Activated gamma-delta T cell treated with Interleukin-2 at 50 U/mL for 16 hours (primary cell): ENCODE measurements around the gene CCNB3.

Experiments
- DNase-seq: peaks from one replicate; pipeline ENCODE4 v3.0.0-alpha.2; 2020

Gene CCNB3

GRCh38 chrX:50372966-50373365 is 168.4 kb downstream of the CCNB3 start:
- no peak for DNase-seq

DNA sequence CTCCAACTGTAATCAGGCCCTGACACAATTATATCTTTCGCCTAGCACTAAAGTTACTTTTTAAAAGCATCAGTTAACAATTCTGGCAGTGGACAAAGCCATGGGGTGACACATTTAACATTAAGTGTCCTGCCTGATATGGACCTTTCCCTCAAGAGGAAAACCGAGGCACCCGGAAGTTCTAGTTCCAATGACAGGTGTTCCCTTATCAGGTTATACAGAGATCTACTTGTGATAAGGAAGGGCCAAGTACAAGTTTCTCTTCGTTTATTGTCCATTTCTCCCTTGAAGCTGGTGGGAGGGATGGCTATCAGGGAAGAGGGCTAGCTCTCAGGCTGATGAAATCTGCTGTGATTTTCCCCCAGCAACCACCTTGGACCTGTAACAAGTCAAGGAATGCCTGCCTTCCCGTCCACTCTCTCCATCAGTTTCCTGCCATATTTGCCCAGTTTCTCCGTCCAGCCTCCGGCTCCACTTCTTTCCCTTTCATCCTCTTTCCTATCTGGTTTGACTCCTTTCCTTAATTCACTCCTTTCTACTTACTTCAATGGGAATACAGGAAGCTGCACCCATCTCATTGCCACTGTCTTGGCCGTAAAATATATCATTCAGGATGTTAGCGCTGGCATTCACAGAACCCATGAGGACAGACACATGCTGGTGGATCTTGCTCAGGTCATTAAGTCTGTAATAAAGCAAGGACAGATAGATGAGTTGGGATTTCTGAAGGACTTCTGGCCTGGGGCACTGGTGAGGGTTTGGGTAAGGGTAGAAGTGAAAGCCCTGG is 171.1 kb downstream of the CCNB3 start:
- no peak for DNase-seq

DNA sequence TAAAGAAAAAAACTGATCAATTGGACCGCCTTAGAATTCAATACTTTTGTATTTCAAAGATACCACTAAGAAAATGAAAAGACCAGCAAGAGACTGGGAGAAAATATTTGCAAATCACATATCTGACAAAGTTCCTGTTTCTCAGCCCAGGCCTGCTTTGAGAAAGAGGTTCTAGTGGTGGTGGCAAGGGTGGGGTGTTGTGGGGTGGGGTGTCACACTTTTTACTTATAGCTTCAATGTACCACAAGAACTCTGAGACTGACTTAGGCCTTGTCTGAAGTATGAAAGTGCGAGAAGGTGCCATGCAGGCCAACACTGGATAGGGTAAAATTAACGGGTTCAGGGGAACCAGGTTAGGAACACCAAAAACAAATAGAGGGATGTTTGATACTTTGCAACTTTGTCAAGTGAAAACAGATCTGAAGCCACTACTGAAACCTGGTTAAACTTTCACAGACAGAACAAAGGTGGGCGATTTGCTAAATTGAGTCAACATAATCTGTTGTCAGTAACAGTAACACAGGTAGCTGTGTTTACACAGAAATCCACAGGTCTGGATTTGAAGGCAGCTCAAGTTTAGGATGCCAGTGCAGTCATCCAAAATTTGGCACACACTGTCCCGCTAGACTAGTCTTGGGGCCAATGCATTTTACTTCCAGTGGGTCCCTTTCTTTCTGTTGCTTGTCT is 177.3 kb downstream of the CCNB3 start:
- no peak for DNase-seq

DNA sequence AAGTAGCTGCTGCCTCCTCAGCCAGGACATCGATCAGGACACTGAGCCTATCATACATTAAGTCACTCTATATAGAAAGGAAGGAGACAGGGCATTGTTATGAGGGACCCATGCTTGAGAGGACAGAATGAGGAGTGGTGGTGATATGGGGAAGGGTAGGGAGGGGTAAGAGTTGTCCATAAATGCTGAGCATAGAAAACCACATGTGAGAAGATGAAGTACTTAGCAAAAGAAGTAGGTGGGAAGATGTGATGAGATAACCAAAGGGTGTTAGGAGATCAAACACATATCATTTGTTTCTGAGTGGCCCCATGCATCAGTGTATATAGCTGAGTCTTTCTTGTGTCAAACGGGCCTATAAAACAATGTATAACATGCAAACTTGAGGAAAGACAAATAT is 182.0 kb downstream of the CCNB3 start:
- DNase-seq, result no peak

DNA sequence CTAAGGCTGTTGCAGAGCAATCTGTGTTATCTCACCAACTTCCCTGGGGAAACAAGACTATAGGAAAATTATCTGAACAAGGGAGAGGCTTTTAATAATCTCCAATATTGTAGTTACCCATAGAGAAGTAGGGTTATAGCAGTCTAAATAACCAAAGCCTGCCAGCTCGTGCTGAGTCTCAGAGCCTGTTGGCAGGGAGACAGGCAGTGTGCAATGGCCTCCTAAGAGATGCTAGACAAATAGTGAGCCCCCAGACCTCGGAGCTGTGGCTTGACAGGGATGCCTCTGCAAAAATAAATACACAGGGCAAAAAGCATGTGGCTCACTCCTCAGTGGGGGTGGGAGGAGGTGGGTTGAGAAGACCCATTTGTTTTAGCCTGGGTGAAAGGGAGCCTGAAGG is 189.3 kb downstream of the CCNB3 start:
- DNase-seq, result no peak
